GM23338 (cell line): ENCODE measurements around the gene NR4A1. TPM values are rescaled to one million over a fixed set of nuclear protein-coding genes. Genes with fewer than 3 reads are reported as not detected.

ENCODE experiments used
- CREB1 ChIP-seq: fragments of 250-450 bp; sonication (Bioruptor Pico); IDR thresholded peaks from 2 replicates; pipeline ENCODE4 v1.5.0; 2020; ENCODE audit warnings: low read depth, mild to moderate bottlenecking, moderate library complexity
- CTCF ChIP-seq, 2 experiments: fragments of 200-600 bp in 1 of 2; sonication (generic) in 1 of 2; conservative IDR thresholded peaks; 2 replicates each; pipeline versions ENCODE4 v1.5.1 to v1.6.1; 2016 to 2017; ENCODE audit warnings: antibody characterized with exemption in 2 of 2, low read depth in 2 of 2, mild to moderate bottlenecking in 2 of 2, moderate library complexity in 1 of 2
- JUNB ChIP-seq: IDR thresholded peaks from one replicate; pipeline ENCODE4 v1.6.1; 2016; ENCODE audit warnings: antibody characterized with exemption; ENCODE audit not compliant: unreplicated experiment
- NANOG ChIP-seq: IDR thresholded peaks from 2 replicates; pipeline ENCODE4 v1.6.1; 2016; ENCODE audit warnings: antibody characterized with exemption, borderline replicate concordance
- POLR2AphosphoS5 ChIP-seq: IDR thresholded peaks from 2 replicates; pipeline ENCODE4 v1.6.1; 2016; ENCODE audit warnings: antibody characterized with exemption, low read depth
- STAT1 ChIP-seq: IDR thresholded peaks from one replicate; pipeline ENCODE4 v1.6.1; 2016; ENCODE audit warnings: antibody characterized with exemption; ENCODE audit not compliant: unreplicated experiment
- polyA plus RNA-seq: library from polyadenylated mRNA; unstranded; fragments of >200 nt; fragmentation: Nextera tagmentation; extraction: Ambion mirVana; gene quantifications from 2 replicates; pipeline ENCODE4 v1.2.1, GENCODE V29; 2016
- total RNA-seq: library from RNA; depleted of rRNA; stranded (reverse); fragments of >200 nt; shearing (Covaris generic); gene quantifications from 2 replicates; pipeline ENCODE4 v1.2.3, GENCODE V29; 2014
- TF ChIP-seq, protein P1 (sequence below): fragments of 250-450 bp; sonication (Bioruptor Pico); IDR thresholded peaks from 2 replicates; pipeline ENCODE4 v1.5.0; 2020; ENCODE audit warnings: mild to moderate bottlenecking, moderate library complexity
- TF ChIP-seq, protein P2 (sequence below): IDR thresholded peaks from 2 replicates; pipeline ENCODE4 v1.6.1; 2016; ENCODE audit warnings: antibody characterized with exemption

The NR4A1 gene
- total and polyA plus RNA-seq, 2 experiments from 2014 or later, result 7.5 to 19.1 TPM

DNA sequence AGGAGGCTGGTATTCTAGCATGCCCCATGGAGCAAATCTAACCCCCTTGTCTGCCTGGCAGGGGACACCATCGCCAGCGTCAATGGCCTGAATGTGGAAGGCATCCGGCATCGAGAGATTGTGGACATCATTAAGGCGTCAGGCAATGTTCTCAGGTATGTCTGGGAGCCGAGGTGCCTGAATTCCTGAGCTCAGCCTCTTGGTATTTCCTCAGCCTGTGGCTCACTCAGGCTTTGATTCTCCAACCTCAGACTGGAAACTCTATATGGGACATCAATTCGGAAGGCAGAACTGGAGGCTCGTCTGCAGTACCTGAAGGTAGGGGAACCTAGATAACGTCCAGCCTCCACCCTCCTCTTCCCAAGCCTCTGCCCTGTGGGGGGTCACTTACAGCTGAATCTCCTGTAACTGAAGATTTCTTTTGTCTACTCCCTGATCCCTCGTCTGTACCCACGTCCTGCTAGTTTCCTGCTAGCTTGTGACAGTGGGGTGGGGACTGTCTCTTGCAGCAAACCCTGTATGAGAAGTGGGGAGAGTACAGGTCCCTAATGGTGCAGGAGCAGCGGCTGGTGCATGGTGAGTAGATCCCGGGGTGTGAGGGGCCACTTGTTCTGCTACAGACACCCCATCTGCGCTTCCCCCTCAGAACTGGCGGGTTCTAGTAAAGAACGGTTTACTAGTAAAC is 37.5 kb upstream of the NR4A1 start (continued):
- TF ChIP-seq, protein P1, sequence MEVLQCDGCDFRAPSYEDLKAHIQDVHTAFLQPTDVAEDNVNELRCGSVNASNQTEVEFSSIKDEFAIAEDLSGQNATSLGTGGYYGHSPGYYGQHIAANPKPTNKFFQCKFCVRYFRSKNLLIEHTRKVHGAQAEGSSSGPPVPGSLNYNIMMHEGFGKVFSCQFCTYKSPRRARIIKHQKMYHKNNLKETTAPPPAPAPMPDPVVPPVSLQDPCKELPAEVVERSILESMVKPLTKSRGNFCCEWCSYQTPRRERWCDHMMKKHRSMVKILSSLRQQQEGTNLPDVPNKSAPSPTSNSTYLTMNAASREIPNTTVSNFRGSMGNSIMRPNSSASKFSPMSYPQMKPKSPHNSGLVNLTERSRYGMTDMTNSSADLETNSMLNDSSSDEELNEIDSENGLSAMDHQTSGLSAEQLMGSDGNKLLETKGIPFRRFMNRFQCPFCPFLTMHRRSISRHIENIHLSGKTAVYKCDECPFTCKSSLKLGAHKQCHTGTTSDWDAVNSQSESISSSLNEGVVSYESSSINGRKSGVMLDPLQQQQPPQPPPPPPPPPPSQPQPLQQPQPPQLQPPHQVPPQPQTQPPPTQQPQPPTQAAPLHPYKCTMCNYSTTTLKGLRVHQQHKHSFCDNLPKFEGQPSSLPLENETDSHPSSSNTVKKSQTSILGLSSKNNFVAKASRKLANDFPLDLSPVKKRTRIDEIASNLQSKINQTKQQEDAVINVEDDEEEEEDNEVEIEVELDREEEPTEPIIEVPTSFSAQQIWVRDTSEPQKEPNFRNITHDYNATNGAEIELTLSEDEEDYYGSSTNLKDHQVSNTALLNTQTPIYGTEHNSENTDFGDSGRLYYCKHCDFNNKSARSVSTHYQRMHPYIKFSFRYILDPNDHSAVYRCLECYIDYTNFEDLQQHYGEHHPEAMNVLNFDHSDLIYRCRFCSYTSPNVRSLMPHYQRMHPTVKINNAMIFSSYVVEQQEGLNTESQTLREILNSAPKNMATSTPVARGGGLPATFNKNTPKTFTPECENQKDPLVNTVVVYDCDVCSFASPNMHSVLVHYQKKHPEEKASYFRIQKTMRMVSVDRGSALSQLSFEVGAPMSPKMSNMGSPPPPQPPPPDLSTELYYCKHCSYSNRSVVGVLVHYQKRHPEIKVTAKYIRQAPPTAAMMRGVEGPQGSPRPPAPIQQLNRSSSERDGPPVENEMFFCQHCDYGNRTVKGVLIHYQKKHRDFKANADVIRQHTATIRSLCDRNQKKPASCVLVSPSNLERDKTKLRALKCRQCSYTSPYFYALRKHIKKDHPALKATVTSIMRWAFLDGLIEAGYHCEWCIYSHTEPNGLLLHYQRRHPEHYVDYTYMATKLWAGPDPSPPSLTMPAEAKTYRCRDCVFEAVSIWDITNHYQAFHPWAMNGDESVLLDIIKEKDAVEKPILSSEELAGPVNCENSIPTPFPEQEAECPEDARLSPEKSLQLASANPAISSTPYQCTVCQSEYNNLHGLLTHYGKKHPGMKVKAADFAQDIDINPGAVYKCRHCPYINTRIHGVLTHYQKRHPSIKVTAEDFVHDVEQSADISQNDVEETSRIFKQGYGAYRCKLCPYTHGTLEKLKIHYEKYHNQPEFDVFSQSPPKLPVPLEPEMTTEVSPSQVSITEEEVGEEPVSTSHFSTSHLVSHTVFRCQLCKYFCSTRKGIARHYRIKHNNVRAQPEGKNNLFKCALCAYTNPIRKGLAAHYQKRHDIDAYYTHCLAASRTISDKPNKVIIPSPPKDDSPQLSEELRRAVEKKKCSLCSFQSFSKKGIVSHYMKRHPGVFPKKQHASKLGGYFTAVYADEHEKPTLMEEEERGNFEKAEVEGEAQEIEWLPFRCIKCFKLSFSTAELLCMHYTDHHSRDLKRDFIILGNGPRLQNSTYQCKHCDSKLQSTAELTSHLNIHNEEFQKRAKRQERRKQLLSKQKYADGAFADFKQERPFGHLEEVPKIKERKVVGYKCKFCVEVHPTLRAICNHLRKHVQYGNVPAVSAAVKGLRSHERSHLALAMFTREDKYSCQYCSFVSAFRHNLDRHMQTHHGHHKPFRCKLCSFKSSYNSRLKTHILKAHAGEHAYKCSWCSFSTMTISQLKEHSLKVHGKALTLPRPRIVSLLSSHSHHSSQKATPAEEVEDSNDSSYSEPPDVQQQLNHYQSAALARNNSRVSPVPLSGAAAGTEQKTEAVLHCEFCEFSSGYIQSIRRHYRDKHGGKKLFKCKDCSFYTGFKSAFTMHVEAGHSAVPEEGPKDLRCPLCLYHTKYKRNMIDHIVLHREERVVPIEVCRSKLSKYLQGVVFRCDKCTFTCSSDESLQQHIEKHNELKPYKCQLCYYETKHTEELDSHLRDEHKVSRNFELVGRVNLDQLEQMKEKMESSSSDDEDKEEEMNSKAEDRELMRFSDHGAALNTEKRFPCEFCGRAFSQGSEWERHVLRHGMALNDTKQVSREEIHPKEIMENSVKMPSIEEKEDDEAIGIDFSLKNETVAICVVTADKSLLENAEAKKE (CRISPR knock-in tag), result no peak
- TF ChIP-seq CTCF (conservative IDR thresholded peaks at IDR 0.05; ENCODE audit: low read depth in 2 of 2) (no peak), NANOG (no peak), STAT1 (no peak), POLR2AphosphoS5 (no peak), CREB1 (CRISPR knock-in tag) (no peak), JUNB (no peak)
- TF ChIP-seq, protein P2, sequence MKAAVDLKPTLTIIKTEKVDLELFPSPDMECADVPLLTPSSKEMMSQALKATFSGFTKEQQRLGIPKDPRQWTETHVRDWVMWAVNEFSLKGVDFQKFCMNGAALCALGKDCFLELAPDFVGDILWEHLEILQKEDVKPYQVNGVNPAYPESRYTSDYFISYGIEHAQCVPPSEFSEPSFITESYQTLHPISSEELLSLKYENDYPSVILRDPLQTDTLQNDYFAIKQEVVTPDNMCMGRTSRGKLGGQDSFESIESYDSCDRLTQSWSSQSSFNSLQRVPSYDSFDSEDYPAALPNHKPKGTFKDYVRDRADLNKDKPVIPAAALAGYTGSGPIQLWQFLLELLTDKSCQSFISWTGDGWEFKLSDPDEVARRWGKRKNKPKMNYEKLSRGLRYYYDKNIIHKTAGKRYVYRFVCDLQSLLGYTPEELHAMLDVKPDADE, result no peak
